B cell (primary cell): ENCODE measurements around the gene TAS2R4. TPM values are rescaled to one million over a fixed set of nuclear protein-coding genes. Genes with fewer than 3 reads are reported as not detected.
"Not testable (repeated sequence)": the region's sequence is repeated elsewhere in the genome, so short reads cannot be mapped to it uniquely, and the experiment has no call there.

Experiments used
- ATAC-seq: fragments of 200-7000 bp; cut with Tn5 transposase; one replicate; pipeline ENCODE4 v1.10.0; 2021; ENCODE audit warnings: low read depth, mild to moderate bottlenecking, moderate number of reproducible peaks, moderate library complexity
- CTCF ChIA-PET: fragments of 350-600 bp; sonication (Branson Sonifier 250); formaldehyde crosslinking; loops from one replicate; lab custom pipeline; 2021; ENCODE audit warnings: antibody characterized with exemption, inconsistent platforms; lab: Charles Lee
- POLR2A ChIA-PET: fragments of 350-600 bp; sonication (Branson Sonifier 250); formaldehyde crosslinking; loops from one replicate; lab custom pipeline; 2021; ENCODE audit warnings: antibody characterized with exemption; lab: Charles Lee
- DNase-seq: peaks from one replicate; pipeline ENCODE4 v3.0.0; 2013
- H2AFZ ChIP-seq: 2 replicates; pipeline ENCODE4 v1.6.1; 2012; ENCODE audit warnings: mild to moderate bottlenecking, low read depth, low read length; ENCODE audit not compliant: insufficient read depth, poor library complexity, severe bottlenecking
- H3K27ac ChIP-seq, 2 donors: 1 replicate in 1 of 2; 2 replicates in 1 of 2; pipeline ENCODE4 v1.5.1; 2012 to 2013; ENCODE audit warnings: low read length in 2 of 2, mild to moderate bottlenecking in 2 of 2, moderate library complexity in 1 of 2
- H3K27me3 ChIP-seq, 4 experiments: fragments of 200-600 bp in 1 of 4; sonication (generic) in 1 of 4; replicated peaks in 1 of 4; 1 replicate in 2 of 4; 2 replicates in 2 of 4; pipeline versions ENCODE4 v1.6.1 to v1.7.0; 2013 to 2016; ENCODE audit warnings: low read length in 3 of 4, mild to moderate bottlenecking in 2 of 4, mixed read lengths in 1 of 4, moderate library complexity in 1 of 4; ENCODE audit not compliant: insufficient read depth in 4 of 4, control insufficient read depth in 3 of 4; ENCODE audit errors: control extremely low read depth in 1 of 4
- H3K36me3 ChIP-seq, 2 experiments: replicated peaks in 1 of 2; 1 replicate in 1 of 2; 2 replicates in 1 of 2; pipeline versions ENCODE4 v1.6.1 to v1.7.1; 2013; ENCODE audit warnings: low read length in 1 of 2; ENCODE audit not compliant: insufficient read depth in 2 of 2, control insufficient read depth in 1 of 2; ENCODE audit errors: control extremely low read depth in 1 of 2, extremely low read depth in 1 of 2
- H3K4me1 ChIP-seq, 2 donors: fragments of 200-600 bp in 1 of 2; sonication (generic) in 1 of 2; 1 replicate in 1 of 2; 2 replicates in 1 of 2; pipeline versions ENCODE4 v1.5.1 to v1.6.1; 2013 to 2017; ENCODE audit warnings: low read length in 2 of 2; ENCODE audit not compliant: control insufficient read depth in 2 of 2, insufficient read depth in 2 of 2
- H3K4me2 ChIP-seq: replicated peaks from 2 replicates; pipeline ENCODE3; 2012; ENCODE audit warnings: mild to moderate bottlenecking, low read depth, low read length; ENCODE audit not compliant: poor library complexity, severe bottlenecking
- H3K4me3 ChIP-seq, 5 experiments: fragments of 200-600 bp in 1 of 5; sonication (generic) in 1 of 5; 1 replicate in 3 of 5; 2 replicates in 2 of 5; pipeline versions ENCODE4 v1.5.1 to v1.7.0; 2011 to 2016; ENCODE audit warnings: low read length in 4 of 5, mild to moderate bottlenecking in 4 of 5, low read depth in 2 of 5, control low read depth in 1 of 5, moderate library complexity in 1 of 5; ENCODE audit not compliant: insufficient read depth in 1 of 5; ENCODE audit errors: control extremely low read depth in 1 of 5, extremely low read depth in 1 of 5
- H3K79me2 ChIP-seq: fragments of 200-600 bp; sonication (generic); one replicate; pipeline ENCODE4 v1.6.0; 2016; ENCODE audit warnings: low read length; ENCODE audit not compliant: control insufficient read depth, insufficient read depth
- H3K9ac ChIP-seq: fragments of 200-600 bp; sonication (generic); 2 replicates; pipeline ENCODE4 v1.6.1; 2017; ENCODE audit warnings: mild to moderate bottlenecking, low read length, moderate library complexity
- H3K9me3 ChIP-seq, 3 donors: one replicate each; pipeline versions ENCODE4 v1.6.1 to v1.7.1; 2013; ENCODE audit warnings: low read length in 2 of 3; ENCODE audit not compliant: control insufficient read depth in 2 of 3, insufficient read depth in 1 of 3; ENCODE audit errors: control extremely low read depth in 1 of 3
- H4K20me1 ChIP-seq: 2 replicates; pipeline ENCODE4 v1.6.0; 2012; ENCODE audit warnings: mild to moderate bottlenecking, low read length; ENCODE audit not compliant: insufficient read depth, control insufficient read depth, poor library complexity, severe bottlenecking
- H3K27ac Mint-ChIP-seq: one replicate; pipeline ENCODE4 v1.8.0; 2021; ENCODE audit warnings: mixed read lengths
- H3K27me3 Mint-ChIP-seq: one replicate; pipeline ENCODE4 v1.8.0; 2021; ENCODE audit warnings: mixed read lengths
- H3K4me1 Mint-ChIP-seq: one replicate; pipeline ENCODE4 v1.8.0; 2021; ENCODE audit warnings: mixed read lengths
- H3K4me3 Mint-ChIP-seq: one replicate; pipeline ENCODE4 v1.8.0; 2021; ENCODE audit warnings: mixed read lengths
- H3K9me3 Mint-ChIP-seq: one replicate; pipeline ENCODE4 v1.8.0; 2022; ENCODE audit warnings: mixed read lengths; ENCODE audit not compliant: insufficient read depth
- CTCF ChIP-seq: fragments of 200-600 bp; IDR thresholded peaks from one replicate; pipeline ENCODE4 v1.8.0; 2022; ENCODE audit warnings: antibody characterized with exemption, mild to moderate bottlenecking
- EZH2 ChIP-seq: IDR thresholded peaks from 2 replicates; pipeline ENCODE4 v1.6.1; 2012; ENCODE audit warnings: borderline replicate concordance, low read depth, mild to moderate bottlenecking, moderate library complexity, low read length; ENCODE audit not compliant: insufficient read depth, poor library complexity, severe bottlenecking
- WGBS: methylation state at CpG from one replicate; pipeline ENCODE4 v1.1.5; 2013; ENCODE audit warnings: missing lambda C conversion rate; ENCODE audit not compliant: insufficient coverage; 5-methylcytosine and 5-hydroxymethylcytosine counted together
- intact Hi-C: fragments of 100-400 bp; cut with micrococcal nuclease; formaldehyde crosslinking; loops from one replicate; pipeline ENCODE4 v1.10.0; 2022
- polyA plus RNA-seq: library from polyadenylated mRNA; depleted of rRNA; stranded (reverse); fragments of >200 nt; gene quantifications from 2 replicates; pipeline ENCODE4 v1.2.3, GENCODE V29; 2012
- total RNA-seq, 2 donors: library from RNA; stranded (reverse); fragments of 120-200 nt in 1 of 2; gene quantifications; 1 replicate in 1 of 2; 2 replicates in 1 of 2; pipeline versions ENCODE4 v1.2.3 to v1.2.4, GENCODE V29; 2013 to 2022

TAS2R4 gene
- total and polyA plus RNA-seq, 2 donors (not counting 1 experiment from before 2014, with no cell fraction given): 0.39 to 5.4 TPM

GRCh38 chr7:141763797-141764196, 12.7 kb upstream of the TAS2R4 start, which contains the start of gene TAS2R3:
TAS2R3 (plus strand) TSS chr7:141764097; CDS start chr7:141764159, 62 bp downstream.
- peaks cover 13 to 43% of the 10 kb centered on the region in 2 experiments for H3K36me3 ChIP-seq
- H2AFZ ChIP-seq: no peak within 1 kb of the TSS
- ATAC-seq (no peak), DNase-seq (no peak)
- Mint-ChIP-seq H3K27me3 (no peaks in the 10 kb centered on the region), H3K4me1 (no peaks in the 10 kb centered on the region), H3K4me3 (no peak within 1 kb of the TSS), H3K27ac (no peak within 1 kb of the TSS), H3K9me3 (no peaks in the 10 kb centered on the region)
- no peaks in the 10 kb centered on the region for H3K27me3 ChIP-seq
- TF ChIP-seq CTCF: no peak
- TF ChIP-seq EZH2: no peak
- WGBS: 100% methylated on average over 3 of the region's 3 CpGs
- intact Hi-C loops: no loop called here
- no peaks in the 10 kb centered on the region for H4K20me1 ChIP-seq
- no peak within 1 kb of the TSS for H3K4me3 ChIP-seq
- POLR2A ChIA-PET: no interaction called here
- H3K4me1 ChIP-seq: no peaks in the 10 kb centered on the region
- H3K4me2 ChIP-seq: no peak within 1 kb of the TSS
- no peak within 1 kb of the TSS for H3K27ac ChIP-seq
- no peaks in the 10 kb centered on the region for H3K9me3 ChIP-seq
- CTCF ChIA-PET: no interaction called here
- H3K79me2 ChIP-seq: no peaks in the 10 kb centered on the region
- H3K9ac ChIP-seq: no peak within 1 kb of the TSS

- H2AFZ ChIP-seq, H3K79me2 ChIP-seq, POLR2A ChIA-PET, H3K4me2 ChIP-seq, H3K4me3 Mint-ChIP-seq, DNase-seq, H3K9ac ChIP-seq, H3K9me3 ChIP-seq, H3K9me3 Mint-ChIP-seq, H3K27me3 ChIP-seq, ATAC-seq, H3K4me3 ChIP-seq, CTCF ChIA-PET, H4K20me1 ChIP-seq, H3K36me3 ChIP-seq, H3K27ac Mint-ChIP-seq, intact Hi-C loops, H3K4me1 Mint-ChIP-seq, H3K4me1 ChIP-seq, H3K27me3 Mint-ChIP-seq, H3K27ac ChIP-seq: not testable (repeated sequence)
- WGBS: no CpG with 5 or more reads among the region's 3 CpGs
Measured at GRCh38 chr7:141770083-141770583, 6.3 kb upstream of the TAS2R4 start.
